ENCODE data around the gene GPR25.
A peak's percentile ranks its signal among the peaks of the same experiment; 100 is the strongest.

GPR25 gene

DNA sequence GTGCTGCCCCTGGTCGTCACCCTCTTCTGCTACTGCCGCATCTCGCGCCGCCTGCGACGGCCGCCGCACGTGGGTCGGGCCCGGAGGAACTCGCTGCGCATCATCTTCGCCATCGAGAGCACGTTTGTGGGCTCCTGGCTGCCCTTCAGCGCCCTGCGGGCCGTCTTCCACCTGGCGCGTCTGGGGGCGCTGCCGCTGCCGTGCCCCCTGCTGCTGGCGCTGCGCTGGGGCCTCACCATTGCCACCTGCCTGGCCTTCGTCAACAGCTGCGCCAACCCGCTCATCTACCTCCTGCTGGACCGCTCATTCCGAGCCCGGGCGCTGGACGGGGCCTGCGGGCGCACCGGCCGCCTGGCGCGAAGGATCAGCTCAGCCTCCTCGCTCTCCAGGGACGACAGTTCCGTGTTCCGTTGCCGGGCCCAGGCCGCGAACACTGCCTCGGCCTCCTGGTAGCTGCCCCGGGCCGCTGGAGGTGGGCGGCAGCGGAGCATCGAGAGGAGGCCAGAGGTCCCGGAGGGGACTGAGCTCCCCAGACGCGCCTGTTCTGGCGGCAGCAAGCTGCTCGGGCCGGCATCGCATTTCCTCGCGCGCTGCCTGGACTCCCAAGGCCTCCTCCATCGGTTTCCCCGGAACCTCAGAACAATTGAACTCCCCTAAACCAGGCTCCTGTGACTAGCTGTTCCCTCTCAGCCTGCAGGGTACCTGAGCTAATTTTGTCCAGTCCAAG is 1.1 kb downstream of the GPR25 start:
- no peak for DNase-seq

DNA sequence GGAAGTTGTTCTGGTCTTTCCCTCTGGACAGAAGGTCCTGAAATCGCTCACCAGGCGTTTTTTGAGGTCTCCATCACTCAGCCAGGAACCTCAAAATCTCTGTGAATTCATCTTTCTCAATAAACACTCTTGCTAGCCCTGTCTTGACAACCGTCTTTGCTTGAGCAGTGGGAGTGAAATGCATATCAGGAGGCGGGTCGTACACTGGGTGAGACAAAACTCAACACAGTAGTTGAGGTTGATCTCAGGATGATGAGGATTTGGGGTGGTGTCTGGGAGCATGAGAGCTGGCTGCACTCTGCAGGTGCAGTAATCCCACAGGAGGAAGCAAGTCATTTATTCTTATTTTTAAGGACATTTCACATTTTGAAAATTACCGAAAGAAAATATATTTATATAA is 1.9 kb downstream of the GPR25 start:
- no peak for DNase-seq

DNA sequence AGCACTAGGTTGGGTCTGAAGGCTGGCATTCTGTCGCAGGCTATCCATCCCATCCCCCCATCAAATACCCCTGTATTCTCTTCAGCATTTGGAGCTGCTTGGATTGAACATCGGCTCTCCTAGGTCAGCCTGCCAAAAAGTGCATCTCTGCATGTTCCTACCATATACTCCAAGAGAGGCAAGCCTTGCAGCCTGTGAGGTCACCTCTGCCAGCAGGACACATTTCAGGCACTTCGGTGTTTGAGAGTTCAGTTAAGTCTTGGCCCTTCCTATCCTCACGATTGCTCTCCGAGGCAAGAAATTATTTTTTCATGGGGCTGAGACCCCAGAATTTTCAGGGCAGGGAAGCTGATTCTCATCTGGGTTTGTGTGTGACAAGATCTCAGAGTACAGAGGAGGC is 2.6 kb downstream of the GPR25 start:
- no peak for DNase-seq

DNA sequence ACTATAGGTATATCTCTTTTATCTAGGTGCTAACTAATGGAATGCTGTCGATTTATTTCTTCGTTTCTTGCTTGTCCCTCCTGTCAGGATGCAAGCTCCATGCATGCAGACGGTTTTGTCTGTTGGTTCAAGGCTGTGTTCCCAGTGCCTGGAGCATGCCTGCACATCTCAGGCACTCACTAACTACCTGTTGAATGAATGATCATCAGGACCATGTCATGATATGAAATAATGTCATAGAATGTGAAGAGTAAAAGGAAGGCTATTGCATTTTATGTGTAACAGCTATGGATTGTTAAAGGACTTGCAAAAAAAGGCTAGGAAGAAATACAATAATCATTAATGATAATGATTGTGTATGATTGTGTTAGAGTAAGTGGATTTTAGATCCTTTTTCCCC is 4.2 kb downstream of the GPR25 start:
- DNase-seq, result no peak

DNA sequence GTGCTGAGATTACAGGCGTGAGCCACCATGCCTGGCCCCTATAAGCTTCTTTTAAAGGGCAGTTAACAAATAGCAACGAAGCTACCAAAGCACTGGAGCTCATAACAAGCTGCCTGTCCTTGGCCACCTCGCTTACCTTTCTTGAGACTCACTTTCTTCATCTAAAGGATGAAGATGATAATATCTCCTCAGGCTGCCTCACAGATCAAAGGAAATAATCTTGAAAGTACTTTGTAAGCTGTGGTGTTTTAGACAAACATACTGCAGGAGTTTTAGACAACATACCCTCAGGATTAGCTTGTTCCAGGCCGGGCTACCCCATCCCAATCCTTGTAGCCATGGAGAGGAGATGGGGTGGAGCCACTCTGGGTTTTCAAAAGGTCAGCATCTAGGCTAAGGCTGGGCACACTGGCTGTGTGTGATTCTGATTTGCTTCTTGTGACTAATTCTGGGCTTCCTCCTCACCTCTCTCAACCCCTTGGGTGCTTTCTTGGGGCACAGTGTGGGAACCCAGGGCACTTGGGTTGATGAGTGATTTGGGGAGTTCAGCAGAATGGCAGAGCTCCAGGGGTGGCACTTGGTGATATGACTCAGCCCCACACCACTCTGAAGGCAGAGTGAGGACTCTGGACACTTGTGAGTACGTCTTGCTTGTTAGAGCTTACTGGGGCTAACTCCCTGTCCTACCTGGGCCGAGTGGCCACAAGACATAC is 5.2 kb downstream of the GPR25 start:
- DNase-seq, result no peak

DNA sequence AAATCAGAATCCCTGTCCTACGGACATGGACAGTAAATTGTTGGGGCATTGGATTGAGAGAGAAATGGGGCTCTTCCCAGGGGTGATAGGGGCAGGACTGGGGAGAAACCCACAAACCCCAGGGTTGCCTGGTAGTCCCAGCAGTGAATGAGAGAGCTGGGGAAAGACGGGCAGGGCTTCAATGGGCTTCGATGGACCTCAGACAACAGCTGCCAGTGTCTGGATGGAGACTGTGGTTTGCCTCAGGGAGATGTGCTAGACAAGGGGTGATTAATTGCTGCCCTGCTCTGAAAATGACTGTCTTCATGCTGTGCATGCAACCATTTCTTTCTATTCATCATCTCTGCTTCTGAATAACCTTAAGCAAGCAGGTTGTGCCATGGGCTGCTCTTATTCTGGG is 7.4 kb downstream of the GPR25 start:
- DNase-seq, result no peak

DNA sequence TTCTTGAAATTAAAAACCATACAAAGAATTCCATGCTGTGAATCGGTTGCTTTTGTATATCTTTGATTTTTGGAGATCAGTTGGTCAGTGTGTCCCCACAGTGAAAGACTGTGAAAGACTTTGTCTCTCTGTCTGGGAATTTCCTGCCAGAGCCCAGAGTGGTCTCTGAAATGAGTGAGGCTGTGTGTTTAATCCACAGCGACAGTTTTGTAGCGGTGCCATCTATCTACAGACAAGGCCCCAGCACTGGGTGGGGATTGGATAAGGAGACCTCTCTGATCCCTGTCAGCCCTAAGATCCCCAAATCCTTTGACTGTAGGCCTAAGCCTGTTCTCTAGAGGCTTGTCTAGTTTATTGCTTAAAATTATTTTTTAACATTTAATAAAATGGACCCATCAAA is 10.3 kb downstream of the GPR25 start:
- DNase-seq, result no peak

DNA sequence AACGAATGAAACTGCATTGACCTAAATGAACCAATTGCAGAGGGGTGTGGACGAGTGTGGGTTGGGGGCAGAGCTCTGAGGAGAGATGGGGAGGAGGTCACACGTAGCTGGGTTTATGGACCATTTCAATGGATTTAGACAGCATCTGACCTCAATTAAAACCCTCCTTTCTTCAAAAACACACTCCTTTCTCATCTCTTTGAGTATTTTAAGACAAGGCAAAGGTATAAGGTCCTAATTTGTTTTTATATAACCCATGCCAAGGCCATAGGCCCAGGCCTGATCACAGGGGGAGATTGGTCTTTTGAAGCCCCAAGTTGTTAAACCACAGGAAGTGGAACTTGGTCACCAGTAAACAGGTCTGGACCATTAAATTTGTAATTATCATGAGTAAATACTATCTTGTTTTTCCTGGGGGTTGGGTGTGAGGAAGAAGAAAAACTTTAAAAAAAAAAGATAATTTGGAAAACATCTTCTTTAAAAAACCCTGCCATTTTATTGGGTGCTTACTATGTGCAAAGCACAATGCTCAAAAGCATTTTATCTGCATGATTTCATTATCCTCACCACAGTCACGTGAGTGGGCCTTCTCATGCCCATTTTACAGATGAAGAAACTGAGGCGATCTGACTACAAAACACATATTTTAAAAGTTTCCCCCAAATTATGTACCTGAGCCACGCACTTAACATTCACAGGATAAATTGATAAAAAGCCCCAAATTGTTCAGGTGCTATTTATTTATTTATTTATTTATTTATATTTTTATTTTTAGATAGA is 13.0 kb downstream of the GPR25 start:
- DNase-seq, result no peak

DNA sequence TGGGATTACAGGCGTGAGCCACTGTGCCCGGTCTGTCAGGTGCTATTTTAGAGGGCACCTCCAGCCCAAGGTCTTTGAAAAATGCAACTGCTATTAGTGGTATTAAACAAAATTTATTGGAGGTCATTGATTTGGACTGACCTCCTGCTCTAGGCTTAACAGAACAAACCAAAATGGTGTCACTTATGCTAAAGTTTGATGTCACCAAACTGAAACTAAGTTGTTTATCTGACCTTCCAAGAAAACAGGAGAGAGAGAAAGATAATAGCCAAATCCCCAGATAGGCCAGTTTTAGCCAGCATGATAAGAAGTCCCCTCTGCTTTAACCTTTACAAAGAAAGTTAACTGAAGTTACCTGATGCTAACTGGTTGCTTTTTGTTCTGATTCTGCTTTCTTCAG is 13.8 kb downstream of the GPR25 start:
- DNase-seq, result no peak

DNA sequence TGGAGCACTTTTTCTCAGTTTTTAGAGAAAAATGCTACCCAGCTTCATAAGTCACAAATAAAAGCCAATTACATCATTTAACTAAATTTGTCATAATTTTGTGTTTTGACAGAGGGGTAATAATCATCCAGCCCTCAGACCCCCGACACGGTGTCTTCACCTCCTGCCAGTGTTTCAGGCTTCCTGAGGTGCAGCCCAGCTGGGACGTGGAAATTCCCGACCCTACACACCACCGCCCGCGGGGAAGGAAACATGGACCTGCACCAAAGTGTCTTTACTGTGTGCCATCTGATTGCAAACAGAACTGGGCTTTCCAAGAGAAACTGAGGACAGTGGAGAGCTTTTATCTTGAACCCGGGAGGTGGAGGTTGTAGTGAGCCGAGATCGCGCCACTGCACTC is 14.3 kb downstream of the GPR25 start:
- no peak for DNase-seq

DNA sequence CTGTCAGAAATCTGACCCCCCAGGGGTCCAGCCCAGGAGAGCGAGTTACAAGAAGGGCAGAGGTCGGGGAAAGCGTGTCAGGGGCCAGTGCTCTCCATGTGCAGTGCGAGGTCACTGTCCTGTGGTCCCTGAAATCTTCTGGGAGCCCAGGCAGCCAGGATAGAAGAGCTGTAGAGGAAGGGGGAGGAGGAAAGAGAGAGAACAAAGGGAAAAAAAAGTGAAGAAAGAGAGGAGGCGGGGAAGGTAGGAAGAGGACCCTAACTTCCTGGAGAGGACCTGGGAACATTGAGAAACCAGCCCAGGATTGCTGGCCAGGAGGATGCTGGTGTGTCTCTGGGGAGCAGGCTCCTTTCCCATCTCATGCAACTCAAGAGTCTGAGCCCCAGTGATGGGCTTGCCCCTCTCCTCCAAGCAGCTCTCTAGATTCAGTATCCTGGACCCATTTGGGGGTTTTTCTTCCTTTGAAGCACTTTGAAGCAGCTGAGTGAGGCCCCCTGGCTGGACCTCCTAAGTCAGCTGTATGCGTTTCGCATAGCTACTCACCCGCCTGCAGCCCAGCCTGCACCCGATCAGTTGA is 15.1 kb downstream of the GPR25 start:
- DNase-seq, result no peak

DNA sequence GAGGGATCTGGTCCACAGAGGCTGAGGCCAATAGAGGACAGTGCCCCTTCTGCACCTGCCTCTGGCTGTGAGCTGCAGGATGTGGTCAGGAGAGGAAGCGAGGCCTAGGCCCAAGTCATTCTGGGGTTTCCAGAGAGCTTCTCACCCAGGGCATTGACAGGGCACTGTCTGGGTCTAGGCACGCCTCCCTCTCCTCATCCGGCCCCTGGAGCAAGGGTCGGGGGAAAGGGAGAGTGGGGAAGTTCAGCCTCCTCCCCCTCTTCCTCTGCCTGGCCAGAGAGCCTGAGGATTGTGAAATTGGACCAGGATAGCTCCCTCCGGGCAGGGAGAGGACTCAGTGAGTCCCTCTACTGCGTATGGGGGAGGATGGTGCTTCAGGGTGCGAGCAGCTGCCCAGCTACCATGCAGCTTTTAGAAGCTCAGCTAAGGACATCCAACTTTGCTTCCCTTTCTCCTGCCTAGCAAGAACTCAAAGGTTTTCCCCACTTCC is 15.6 kb downstream of the GPR25 start:
- no peak for DNase-seq

DNA sequence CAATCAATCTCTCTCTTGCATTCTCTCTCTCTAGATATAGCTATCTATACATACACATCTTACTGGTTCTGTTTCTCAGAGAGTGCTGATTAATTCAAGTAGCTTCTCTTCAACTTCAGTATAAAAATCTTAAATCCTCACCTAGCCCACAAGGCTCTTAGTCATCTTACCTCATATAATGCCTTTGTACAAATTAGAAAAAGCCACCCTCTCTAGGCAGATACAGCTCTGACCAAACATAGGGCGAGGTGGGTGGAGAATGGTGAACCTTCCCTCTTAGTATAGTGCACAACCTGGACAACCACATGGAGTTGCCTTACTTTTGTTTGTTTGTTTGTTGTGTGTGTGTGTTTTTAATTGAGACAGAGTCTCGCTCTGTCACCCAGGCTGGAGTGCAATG is 16.8 kb downstream of the GPR25 start:
- no peak for DNase-seq

DNA sequence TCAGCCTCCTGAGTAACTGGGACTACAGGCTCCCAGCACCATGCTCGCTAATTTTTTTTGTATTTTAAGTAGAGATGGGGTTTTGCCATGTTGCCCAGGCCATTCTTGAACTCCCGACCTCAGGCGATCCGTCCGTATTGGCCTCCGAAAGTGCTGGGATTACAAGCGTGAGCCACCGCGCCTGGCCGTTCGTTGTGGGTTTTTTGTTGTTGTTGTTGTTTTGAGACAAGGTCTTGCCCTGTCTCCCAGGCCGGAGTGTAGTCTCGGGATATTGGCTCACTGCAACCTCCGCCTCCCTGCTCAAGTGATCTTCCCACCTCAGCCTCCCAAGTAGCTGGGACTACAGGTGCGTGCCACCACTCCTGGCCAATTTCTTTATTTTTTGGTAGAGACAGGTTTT is 17.2 kb downstream of the GPR25 start:
- no peak for DNase-seq

DNA sequence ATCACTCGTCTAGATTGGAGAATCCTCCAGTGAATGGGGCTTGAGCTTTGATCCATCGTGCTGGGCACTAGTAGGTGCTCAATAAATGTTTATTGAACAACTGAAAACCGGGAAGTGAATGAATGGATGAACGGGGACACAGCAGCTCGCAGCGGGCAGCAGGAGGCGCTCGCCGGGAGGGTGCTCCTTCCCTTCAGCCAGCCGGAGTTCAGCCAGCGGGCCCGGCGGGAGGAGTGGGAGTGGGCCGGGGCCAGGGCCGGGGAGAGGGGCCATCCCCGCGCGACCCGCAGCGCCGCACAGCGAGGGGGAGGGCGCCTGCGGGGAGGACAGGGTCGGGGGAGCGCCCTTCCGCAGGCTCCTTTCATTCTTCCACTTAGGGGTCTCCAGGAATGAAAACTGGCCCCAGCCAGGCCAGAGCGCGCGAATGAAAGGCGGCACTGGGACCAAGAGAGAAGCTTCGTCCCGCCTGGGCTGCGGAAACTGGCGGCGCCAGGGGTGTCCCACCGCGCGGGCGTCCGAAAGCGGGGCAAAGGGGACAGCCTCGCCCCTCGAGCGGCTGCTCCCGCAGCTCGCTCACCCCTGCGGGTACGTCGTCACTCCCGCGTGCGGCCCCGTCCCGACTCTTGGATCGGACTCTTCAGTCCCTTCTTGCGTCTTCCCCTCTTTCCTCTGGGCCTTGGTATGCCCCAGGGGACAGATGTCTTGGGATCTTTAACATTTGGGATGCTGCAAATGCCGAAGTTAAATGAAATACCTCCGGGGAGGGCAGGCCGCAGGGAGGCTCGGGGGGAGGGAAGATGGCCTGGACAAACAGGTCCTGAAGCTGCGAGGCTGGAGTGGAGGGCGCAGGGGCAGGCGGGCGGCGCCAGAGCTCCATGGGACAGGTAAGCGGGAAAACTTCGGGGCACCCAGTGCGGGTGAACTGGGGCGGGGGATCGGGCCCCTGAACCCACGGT is 18.3 kb downstream of the GPR25 start:
- DNase-seq, result peak; percentile 51

DNA sequence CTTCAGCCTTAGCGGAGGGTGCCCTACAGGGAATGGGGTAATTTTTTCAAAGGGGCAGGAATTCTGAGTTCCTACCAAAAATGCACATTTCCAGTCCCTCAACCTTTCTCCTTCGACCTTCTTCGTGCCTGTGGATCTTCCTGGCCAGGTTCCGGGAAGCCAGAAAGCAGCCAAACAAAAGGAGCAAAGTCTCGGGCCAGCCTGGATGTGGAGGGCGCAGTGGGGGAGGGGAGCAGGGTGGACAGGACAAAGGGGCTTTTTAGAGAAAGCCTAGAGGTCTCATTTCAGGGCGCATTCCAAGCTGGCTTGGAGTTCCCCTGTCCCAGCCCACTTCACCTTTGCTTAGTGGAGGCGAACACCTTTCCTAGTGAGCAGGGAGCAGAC is 19.0 kb downstream of the GPR25 start:
- no peak for DNase-seq

DNA sequence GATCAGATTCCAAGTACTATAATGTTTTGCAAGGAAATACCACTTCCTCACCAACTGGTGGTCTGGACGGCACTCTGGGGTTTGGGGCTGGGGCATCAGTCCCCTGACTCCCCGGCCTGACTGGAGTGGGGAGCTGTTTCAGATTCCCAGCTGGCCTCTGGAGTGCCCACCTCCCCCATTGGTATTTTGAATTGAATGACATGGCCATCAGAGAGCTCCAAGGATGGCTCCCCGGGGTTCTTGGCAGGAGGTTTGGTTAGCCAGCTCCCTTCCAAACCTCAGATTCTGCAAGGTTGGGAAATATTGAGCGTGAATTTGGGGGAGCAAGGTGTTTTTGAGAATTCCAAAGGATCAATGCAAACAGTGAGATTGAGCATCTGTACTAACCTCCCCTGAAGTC is 19.8 kb downstream of the GPR25 start:
- no peak for DNase-seq

DNA sequence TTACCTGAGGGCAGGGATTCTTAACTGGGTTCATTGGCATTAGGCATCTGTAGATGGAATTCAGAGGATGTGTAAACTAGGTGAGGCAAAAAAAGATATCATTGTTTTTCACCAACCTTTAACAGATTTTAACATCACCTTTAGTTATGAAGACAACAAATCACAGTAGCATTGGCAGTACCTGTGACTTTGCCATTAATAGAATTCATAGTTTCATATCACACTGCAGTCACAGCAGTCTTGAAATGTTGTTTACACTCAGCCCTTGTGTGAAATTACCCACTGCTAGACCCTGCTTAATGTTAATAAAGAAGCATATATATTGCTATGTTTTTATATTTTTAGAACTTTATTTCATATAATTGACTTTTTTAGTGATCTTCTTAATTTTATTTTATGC is 20.2 kb downstream of the GPR25 start:
- DNase-seq, result no peak

DNA sequence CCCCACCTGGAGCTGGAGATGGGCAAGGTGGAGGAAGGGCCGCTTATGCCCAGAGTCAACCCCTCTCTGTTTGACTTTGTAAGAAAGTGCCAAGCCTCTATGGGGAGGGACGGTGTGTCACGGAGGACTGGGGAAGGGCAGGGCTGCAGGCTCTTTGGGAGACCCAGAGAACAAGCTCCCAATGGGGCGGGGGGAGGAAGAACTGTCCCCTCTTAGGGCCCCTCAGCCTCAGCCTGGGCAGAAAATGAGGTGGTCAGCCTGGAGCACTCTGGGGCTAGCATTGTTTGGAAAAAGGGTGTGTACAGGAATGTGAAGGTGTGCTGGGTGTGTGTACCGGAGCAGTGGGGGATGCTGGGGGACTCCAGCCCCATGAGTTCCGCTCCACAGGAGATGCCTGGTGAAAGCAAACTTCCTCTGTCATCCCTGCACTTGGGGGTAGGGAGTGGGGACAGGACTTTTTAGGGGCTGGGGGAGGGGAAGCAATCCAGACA is 20.7 kb downstream of the GPR25 start:
- DNase-seq, result no peak

DNA sequence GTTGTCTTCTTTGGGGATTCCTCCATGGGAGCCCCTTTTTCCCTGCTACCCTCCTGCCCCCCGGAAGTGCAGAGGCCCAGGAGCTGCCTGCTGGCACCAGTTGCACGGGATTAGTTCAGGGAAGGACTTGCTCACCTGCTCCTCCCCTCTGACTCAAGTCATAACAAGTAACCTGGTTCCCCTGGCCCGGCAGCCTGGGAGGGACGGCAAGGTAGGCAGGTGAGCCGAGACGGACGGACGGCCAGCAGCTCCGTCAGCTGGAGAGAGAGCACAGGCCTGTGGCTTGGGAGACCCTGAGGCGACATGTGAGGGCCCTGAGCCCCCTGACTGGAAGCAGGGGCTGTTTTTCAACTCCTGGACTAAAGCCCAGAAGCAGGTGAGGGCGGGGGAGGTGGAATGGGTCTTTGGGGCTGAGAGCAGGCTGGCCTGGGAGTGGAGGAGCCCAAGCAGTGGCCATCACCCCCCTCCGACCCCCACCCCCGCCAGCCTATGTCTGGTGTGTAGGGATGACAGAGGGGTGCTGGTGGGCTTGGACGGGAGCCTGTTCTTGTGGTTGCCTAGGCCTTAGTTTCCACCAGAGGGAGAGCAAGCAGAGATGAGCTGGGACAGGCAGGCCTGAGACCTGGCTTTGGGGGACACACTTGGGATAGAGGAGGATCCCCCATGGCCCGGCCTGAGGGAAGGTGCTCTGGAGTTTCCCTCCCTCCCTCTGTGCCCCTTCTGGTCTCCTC is 22.1 kb downstream of the GPR25 start, which contains the start of gene INAVA:
Gene INAVA, plus strand, starts transcription at position 189 of the 731 bp plus-strand sequence. CDS start 3,501 bp downstream, outside the sequence.
- no peak for DNase-seq

DNA sequence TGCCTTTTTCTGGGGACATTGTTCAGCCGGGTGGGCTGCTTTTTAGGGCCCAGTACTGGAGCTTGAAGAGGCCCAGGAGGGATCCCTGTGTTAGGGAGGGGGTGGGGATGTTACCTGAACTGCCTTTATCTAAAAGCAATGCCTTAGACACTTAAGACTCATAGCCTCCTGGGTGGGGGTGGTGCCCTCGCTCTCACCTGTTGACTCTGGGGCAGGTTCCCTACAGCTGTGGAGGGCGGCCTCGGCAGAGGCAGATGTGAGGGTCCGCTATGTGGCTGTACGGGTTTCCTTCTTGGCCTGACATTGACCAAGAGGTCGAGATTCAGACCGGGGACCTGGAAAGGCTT is 22.6 kb downstream of the GPR25 start:
- DNase-seq, result no peak
